Aorta (tissue), 5 donors: Measurements from ENCODE around the gene PADI2. TPM values are rescaled to one million over a fixed set of nuclear protein-coding genes. Genes with fewer than 3 reads are reported as not detected.

Source experiments
- ATAC-seq: fragments of 200-7000 bp; cut with Tn5 transposase; one replicate; pipeline ENCODE4 v1.9.1; 2022; ENCODE audit warnings: moderate library complexity; ENCODE audit not compliant: low FRiP score
- DNase-seq, 2 donors: peaks; one replicate each; pipeline ENCODE4 v3.0.0-alpha.2; 2020
- H3K27ac ChIP-seq, 2 donors: one replicate each; pipeline ENCODE4 v1.5.1; 2013; ENCODE audit warnings: low read length in 2 of 2, mild to moderate bottlenecking in 2 of 2, moderate library complexity in 2 of 2, control low read depth in 1 of 2, inconsistent platforms in 1 of 2, low read depth in 1 of 2
- H3K27me3 ChIP-seq, 2 donors: one replicate each; pipeline ENCODE4 v1.6.1; 2013; ENCODE audit warnings: control low read depth in 1 of 2, low read length in 1 of 2, mild to moderate bottlenecking in 1 of 2, moderate library complexity in 1 of 2; ENCODE audit not compliant: insufficient read depth in 2 of 2, control insufficient read depth in 1 of 2
- H3K36me3 ChIP-seq, 2 donors: one replicate each; pipeline ENCODE4 v1.6.1; 2013; ENCODE audit warnings: control low read depth in 1 of 2, low read length in 1 of 2, mild to moderate bottlenecking in 1 of 2; ENCODE audit not compliant: insufficient read depth in 2 of 2, control insufficient read depth in 1 of 2
- H3K4me1 ChIP-seq, 2 donors: one replicate each; pipeline ENCODE4 v1.6.1; 2013; ENCODE audit warnings: low read length in 2 of 2, control low read depth in 1 of 2, mild to moderate bottlenecking in 1 of 2, moderate library complexity in 1 of 2; ENCODE audit not compliant: insufficient read depth in 2 of 2, control insufficient read depth in 1 of 2
- H3K4me3 ChIP-seq, 2 donors: one replicate each; pipeline ENCODE4 v1.5.1; 2013; ENCODE audit warnings: low read length in 2 of 2, control low read depth in 1 of 2, mild to moderate bottlenecking in 1 of 2
- H3K9me3 ChIP-seq: one replicate; pipeline ENCODE4 v1.6.1; 2013; ENCODE audit warnings: mild to moderate bottlenecking, low read length; ENCODE audit not compliant: control insufficient read depth
- WGBS, 2 donors: extraction: QIAGEN DNeasy Blood & Tissue Kit; methylation state at CpG; one replicate each; pipeline ENCODE4 v1.1.7; 2013; 5-methylcytosine and 5-hydroxymethylcytosine counted together
- intact Hi-C, 2 donors: fragments of 100-400 bp; cut with DNase I; formaldehyde crosslinking; loops; one replicate each; pipeline versions ENCODE4 v1.14.2 to v1.15.0; 2022
- polyA plus RNA-seq, 2 donors: library from polyadenylated mRNA; stranded (reverse); fragments of 200-250 nt; gene quantifications; one replicate each; pipeline ENCODE4 v1.2.3, GENCODE V29; 2013
- total RNA-seq, 2 donors: library from RNA; stranded (reverse); fragmentation: NEBNext Ultra II Directional; extraction: Animal tissue kit (Norgen Biotek cat#: 25700); gene quantifications; one replicate each; pipeline ENCODE4 v1.2.1, GENCODE V29; 2021
- donor health status: healthy with polysubstance abuse.
- donor health status: Bipolar disorder and iron deficiency.
- donor health status: DM: no; HTN: no; CAD: no.
- donor health status: DM: no; HTN: no; CAD: no.
- donor health status: DM: yes; HTN: yes; CAD: no.

PADI2 gene
- total and polyA plus RNA-seq, 4 donors: 0.87 to 2.9 (median 2.0) TPM

GRCh38 chr1:17086751-17087150 is 32.5 kb downstream of the PADI2 start:
- intact Hi-C loops: no loop called here
- WGBS, 2 donors: 59 to 64% methylated on average over 6 of the region's 6 CpGs
- no peak for ATAC-seq

GRCh38 chr1:17084787-17085186 is 34.5 kb downstream of the PADI2 start:
- Histone ChIP-seq H3K27me3 (no peaks in the 10 kb centered on the region), H3K4me1 (no peaks in the 10 kb centered on the region), H3K9me3 (no peaks in the 10 kb centered on the region), H3K36me3 (no peaks in the 10 kb centered on the region), H3K4me3 (no peak overlapping the region), H3K27ac (no peak overlapping the region)
- no peak for ATAC-seq
- DNase-seq: no peak
- intact Hi-C loops: no loop called here
- 79% methylated on average over 10 of the region's 10 CpGs for WGBS, 2 donors

More at GRCh38 chr1:17086751-17087150, 32.5 kb downstream of the PADI2 start:
- Histone ChIP-seq H3K4me1 (no peaks in the 10 kb centered on the region), H3K27ac (no peak overlapping the region), H3K27me3 (no peaks in the 10 kb centered on the region), H3K9me3 (no peaks in the 10 kb centered on the region), H3K36me3 (no peaks in the 10 kb centered on the region), H3K4me3 (no peak overlapping the region)
- no peak for DNase-seq

GRCh38 chr1:17082761-17083160 is 36.5 kb downstream of the PADI2 start:
- ATAC-seq: no peak
- no peaks in the 10 kb centered on the region for H3K36me3 ChIP-seq

GRCh38 chr1:17081439-17081838 is 37.8 kb downstream of the PADI2 start:
- Histone ChIP-seq H3K36me3 (no peaks in the 10 kb centered on the region), H3K27ac (no peak overlapping the region), H3K27me3 (no peaks in the 10 kb centered on the region), H3K4me1 (no peaks in the 10 kb centered on the region), H3K9me3 (peaks cover 4% of the 10 kb centered on the region), H3K4me3 (no peak overlapping the region)
- ATAC-seq (no peak), DNase-seq (no peak)
- 81 to 83% methylated on average over 2 of the region's 2 CpGs for WGBS, 2 donors
- intact Hi-C loops: no loop called here

More at GRCh38 chr1:17082761-17083160, 36.5 kb downstream of the PADI2 start:
- H3K4me3 ChIP-seq: no peak overlapping the region
- whole genome bisulfite sequencing, 2 donors: 84 to 85% methylated on average over 3 of the region's 3 CpGs
- no peak for DNase-seq
- no peak overlapping the region for H3K27ac ChIP-seq
- intact Hi-C loops: no loop called here
- H3K27me3 ChIP-seq: no peaks in the 10 kb centered on the region
- H3K9me3 ChIP-seq: peaks cover under 1% of the 10 kb centered on the region
- no peaks in the 10 kb centered on the region for H3K4me1 ChIP-seq

- intact Hi-C loops: no loop called here
- ATAC-seq: no peak
Measured at GRCh38 chr1:17080880-17081279, 38.4 kb downstream of the PADI2 start.

GRCh38 chr1:17080085-17080759 is 39.0 kb downstream of the PADI2 start:
- intact Hi-C loops: no loop called here
- Histone ChIP-seq H3K4me1 (no peaks in the 10 kb centered on the region), H3K27me3 (no peaks in the 10 kb centered on the region), H3K4me3 (no peak overlapping the region), H3K27ac (no peak overlapping the region), H3K9me3 (peaks cover 4% of the 10 kb centered on the region), H3K36me3 (no peaks in the 10 kb centered on the region)
- DNase-seq (no peak), ATAC-seq (no peak)
- WGBS, 2 donors: 87 to 89% methylated on average over 8 of the region's 8 CpGs

More at GRCh38 chr1:17080880-17081279, 38.4 kb downstream of the PADI2 start:
- no peaks in the 10 kb centered on the region for H3K4me1 ChIP-seq
- 81 to 82% methylated on average over 4 of the region's 4 CpGs for WGBS, 2 donors
- H3K36me3 ChIP-seq: no peaks in the 10 kb centered on the region
- peaks cover 4% of the 10 kb centered on the region for H3K9me3 ChIP-seq
- no peak overlapping the region for H3K4me3 ChIP-seq
- no peaks in the 10 kb centered on the region for H3K27me3 ChIP-seq
- no peak overlapping the region for H3K27ac ChIP-seq
- DNase-seq: no peak

- WGBS, 2 donors: 85 to 86% methylated on average over 16 of the region's 16 CpGs
- Histone ChIP-seq H3K27ac (no peak overlapping the region), H3K9me3 (peaks cover 4% of the 10 kb centered on the region), H3K27me3 (no peaks in the 10 kb centered on the region), H3K4me3 (no peak overlapping the region), H3K4me1 (no peaks in the 10 kb centered on the region), H3K36me3 (no peaks in the 10 kb centered on the region)
- no peak for ATAC-seq
- DNase-seq: no peak
- intact Hi-C loops: no loop called here
Measured at GRCh38 chr1:17078991-17079868, 40.0 kb downstream of the PADI2 start.

- intact Hi-C loops: no loop called here
- no peak for DNase-seq
- H3K4me3 ChIP-seq: no peak overlapping the region
- no peaks in the 10 kb centered on the region for H3K4me1 ChIP-seq
- no peak overlapping the region for H3K27ac ChIP-seq
- no peak for ATAC-seq
- H3K27me3 ChIP-seq: no peaks in the 10 kb centered on the region
- H3K9me3 ChIP-seq: peaks cover 4% of the 10 kb centered on the region
- H3K36me3 ChIP-seq: no peaks in the 10 kb centered on the region
- 73 to 75% methylated on average over 17 of the region's 17 CpGs for WGBS, 2 donors
Measured at GRCh38 chr1:17075470-17076255, 43.6 kb downstream of the PADI2 start.
